AG04449 (cell line): ENCODE results near the gene C9orf78.

Experiments used
- CTCF ChIA-PET: fragments of 350-600 bp; formaldehyde crosslinking; extraction: SDS; loops from one replicate; lab custom pipeline; 2021; ENCODE audit warnings: antibody characterized with exemption; lab: Yijun Ruan, JAX
- POLR2A ChIA-PET: fragments of 400-600, 350-600 bp; formaldehyde crosslinking; extraction: SDS; loops from one replicate; lab custom pipeline; 2020; ENCODE audit warnings: antibody characterized with exemption, inconsistent platforms; lab: Yijun Ruan, JAX
- DNase-seq: peaks from one replicate; pipeline ENCODE4 v3.0.0-alpha.2; 2010; ENCODE audit warnings: low read depth, low spot score
- H3K4me3 ChIP-seq: 2 replicates; pipeline ENCODE4 v1.5.1; 2011; ENCODE audit warnings: low read depth, mild to moderate bottlenecking, control low read depth, low read length
- TF ChIP-seq, protein P1 (sequence below): IDR thresholded peaks from one replicate; pipeline ENCODE4 v1.5.1; 2011; ENCODE audit warnings: mild to moderate bottlenecking, moderate library complexity, low read length, control low read depth, inconsistent platforms; ENCODE audit not compliant: insufficient read depth; ENCODE audit errors: missing control alignments

Gene C9orf78, protein sequence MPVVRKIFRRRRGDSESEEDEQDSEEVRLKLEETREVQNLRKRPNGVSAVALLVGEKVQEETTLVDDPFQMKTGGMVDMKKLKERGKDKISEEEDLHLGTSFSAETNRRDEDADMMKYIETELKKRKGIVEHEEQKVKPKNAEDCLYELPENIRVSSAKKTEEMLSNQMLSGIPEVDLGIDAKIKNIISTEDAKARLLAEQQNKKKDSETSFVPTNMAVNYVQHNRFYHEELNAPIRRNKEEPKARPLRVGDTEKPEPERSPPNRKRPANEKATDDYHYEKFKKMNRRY

DNA sequence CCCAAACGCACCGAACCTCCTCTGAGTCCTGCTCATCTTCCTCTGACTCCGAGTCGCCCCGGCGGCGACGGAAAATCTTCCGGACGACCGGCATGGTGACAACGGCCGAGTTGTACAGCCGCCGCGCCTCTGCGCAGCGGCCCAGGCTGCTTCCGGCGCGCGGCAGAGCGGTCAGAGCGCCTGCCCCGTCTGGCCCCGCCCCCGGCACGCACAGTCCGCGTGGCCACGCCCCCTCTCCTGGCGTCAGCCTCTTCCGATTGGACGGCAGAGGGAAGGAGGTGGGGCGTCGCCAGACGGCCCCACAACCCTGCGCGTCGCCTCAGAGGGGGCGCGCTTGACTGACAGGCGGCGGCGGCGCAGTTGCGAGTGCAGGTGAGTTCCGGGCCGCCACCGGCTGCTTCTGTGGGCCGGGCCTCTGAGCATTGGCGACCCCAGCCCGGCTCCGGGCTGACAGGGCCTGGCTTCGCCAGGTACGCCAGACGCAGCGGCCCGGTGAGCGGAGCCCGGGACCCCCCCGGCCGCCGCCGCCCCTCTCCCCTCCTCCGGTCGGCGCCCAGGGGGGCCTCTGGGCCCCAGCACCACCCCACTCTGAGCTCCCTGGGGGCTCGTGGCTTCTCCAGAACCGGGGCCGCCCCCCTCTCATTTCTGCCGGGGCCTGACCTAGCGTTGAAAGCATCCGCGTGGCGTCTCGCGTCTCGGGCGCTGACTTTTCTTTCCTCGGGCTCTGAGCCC, at the start of gene C9orf78, which contains the start of gene USP20:
C9orf78 (minus strand) TSS at position 148 of the 732 bp plus-strand sequence; CDS start at position 94, 54 bp downstream.
USP20 (plus strand) TSS at position 331 of the 732 bp plus-strand sequence. CDS start 17,098 bp downstream, outside the sequence.
- ChIA-PET CTCF (interaction anchor here (1.2 to 1.7 kb wide), 2 partner anchors 51 to 108 kb away, joined by 3 to 4 read pairs; no protein-coding TSS in a partner anchor), POLR2A (interaction anchor here (1.6 kb wide), 2 partner anchors 9 to 11 kb away, joined by 3 to 4 read pairs; partner anchors contain the start of gene TOR1A)
- DNase-seq, result peak; percentile 41
- TF ChIP-seq, protein P1, sequence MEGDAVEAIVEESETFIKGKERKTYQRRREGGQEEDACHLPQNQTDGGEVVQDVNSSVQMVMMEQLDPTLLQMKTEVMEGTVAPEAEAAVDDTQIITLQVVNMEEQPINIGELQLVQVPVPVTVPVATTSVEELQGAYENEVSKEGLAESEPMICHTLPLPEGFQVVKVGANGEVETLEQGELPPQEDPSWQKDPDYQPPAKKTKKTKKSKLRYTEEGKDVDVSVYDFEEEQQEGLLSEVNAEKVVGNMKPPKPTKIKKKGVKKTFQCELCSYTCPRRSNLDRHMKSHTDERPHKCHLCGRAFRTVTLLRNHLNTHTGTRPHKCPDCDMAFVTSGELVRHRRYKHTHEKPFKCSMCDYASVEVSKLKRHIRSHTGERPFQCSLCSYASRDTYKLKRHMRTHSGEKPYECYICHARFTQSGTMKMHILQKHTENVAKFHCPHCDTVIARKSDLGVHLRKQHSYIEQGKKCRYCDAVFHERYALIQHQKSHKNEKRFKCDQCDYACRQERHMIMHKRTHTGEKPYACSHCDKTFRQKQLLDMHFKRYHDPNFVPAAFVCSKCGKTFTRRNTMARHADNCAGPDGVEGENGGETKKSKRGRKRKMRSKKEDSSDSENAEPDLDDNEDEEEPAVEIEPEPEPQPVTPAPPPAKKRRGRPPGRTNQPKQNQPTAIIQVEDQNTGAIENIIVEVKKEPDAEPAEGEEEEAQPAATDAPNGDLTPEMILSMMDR, result no peak
- H3K4me3 ChIP-seq, result peak within 1 kb of the TSS; percentile 96

DNA sequence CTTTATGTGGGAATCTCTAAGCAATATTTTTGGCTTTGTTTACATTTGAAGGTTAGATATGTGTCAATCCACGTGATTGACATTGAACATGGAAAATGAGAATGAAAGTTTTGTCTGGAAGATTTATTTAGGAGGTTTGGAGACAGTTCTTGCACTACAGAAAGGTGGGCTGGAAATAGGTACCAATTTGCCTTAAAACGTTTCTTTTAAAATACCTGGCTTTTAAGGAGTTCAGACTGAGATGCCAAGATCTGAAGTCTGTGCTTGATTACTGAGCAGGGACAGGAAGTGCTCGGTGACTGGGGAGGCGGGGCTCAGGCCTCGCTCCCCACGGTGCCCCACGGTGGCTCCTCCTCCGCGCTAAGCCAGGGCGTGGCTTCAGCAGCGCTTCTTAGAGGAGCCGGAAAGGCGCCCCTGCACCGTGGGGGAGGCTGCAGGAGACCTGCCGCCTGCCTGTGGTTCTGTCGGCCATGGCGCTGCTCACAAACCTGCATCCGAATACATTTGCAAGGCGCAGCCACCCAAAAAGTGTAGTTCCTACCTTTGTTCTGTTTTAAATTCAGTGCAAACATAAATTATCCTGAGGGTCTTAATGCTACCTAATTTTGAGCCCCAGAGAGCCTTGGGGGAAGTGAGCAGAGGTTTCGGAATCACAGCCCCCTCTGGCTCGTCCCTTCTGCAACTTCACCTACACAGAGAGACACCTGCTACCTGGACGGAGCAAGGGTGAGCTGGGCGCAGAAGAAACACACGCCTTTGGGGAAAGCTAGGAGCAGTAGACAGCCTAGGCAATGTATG, 49.3 kb upstream of the C9orf78 start:
- H3K4me3 ChIP-seq, result peak overlapping the region; percentile 36
- TF ChIP-seq, protein P1, result no peak
- ChIA-PET POLR2A (interaction anchor here (0.6 to 1.6 kb wide), 2 partner anchors 158 to 237 kb away, joined by 3 to 9 read pairs; partner anchors contain the start of gene FNBP1), CTCF (interaction anchor here (0.7 to 4.6 kb wide), 23 partner anchors 8 to 358 kb away, joined by 3 to 44 read pairs (median 4); partner anchors contain the start of genes FNBP1 and GPR107)
- no peak for DNase-seq

DNA sequence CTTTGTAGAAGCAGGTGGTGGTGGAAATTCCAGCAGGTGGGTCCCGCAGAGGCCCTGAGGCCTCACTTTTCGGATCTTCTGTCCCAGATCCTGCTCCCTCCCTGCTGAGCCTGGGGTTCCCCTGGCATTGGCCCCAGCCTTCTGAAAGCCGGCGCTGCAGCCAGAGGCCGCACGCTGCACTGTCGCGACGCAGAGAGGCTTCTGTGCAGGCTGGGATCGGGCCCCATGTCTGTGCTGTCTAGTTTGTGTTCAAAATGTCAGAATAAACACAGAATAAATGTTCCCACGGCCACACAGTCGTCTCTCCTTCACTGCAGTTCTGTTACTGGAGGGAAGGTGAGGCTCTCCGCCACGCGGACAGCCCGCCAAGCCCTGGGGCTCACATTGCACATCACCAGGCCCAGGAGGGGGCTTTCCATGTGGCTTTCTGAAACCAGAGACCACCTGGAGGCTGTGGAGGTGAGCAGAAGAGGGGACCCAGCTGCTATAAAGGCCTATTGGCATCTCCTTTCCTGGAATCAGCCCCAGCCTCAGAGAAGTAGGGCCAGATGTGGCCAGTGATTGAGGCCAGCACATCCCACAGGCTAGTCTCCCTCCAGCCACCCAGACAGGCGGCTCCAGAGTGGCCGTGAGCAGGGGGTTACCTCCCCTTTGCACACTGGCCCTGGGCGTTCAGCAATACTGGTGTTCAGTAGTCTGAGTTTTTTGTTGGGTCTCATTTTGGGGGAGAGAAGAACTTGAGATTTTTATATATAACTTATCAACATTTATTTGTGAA, 46.7 kb upstream of the C9orf78 start:
- ChIA-PET POLR2A (no interaction called here), CTCF (interaction anchor here (1.1 kb wide), 1 partner anchor 17 kb away, joined by 4 read pairs; no protein-coding TSS in a partner anchor)
- H3K4me3 ChIP-seq, result no peak overlapping the region
- TF ChIP-seq, protein P1, result no peak
- DNase-seq, result no peak

DNA sequence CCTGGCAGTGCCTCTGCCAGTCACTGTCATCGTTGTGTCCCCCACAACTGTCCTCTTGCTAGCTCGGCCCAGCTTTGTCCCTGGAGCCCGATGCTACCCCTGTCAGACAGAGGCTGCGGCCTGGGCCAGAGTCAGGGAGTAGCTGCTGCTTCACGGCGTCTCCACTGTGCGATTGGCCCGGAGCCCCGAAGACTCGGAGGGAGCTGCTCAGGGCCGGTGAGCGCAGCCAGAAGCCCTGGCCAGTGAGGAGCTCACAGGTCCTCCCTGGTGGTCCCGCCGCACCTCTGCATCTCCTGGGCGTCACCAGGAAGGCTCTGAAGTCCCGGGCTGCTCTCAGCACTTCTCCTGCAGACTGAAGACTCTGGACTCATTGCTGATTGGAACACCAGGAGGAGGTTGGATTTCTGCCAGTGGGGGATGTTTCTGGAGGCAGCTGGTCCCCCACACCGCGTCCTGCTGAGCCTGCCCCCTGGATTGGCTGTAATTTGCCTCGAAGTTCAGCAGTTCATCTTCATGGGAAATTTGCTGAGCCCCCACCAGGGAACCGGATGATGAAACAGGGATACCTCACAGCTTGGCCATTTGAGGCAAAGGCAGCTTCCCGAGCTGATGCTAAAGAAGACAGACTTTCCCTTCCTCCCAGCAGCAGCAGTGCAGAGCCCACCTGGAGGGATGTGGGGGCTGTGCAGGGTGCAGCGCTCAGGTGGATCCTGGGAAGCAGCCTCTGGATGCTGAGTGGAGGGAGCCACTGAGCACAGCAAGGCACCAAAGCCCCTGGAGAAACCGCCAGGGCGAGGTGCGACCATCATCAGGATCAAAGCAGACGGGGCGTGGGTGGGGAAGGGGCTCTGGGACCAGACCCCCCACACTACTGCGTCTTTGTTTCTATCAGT, 45.8 kb upstream of the C9orf78 start:
- TF ChIP-seq, protein P1, result no peak
- DNase-seq, result no peak
- no peak overlapping the region for H3K4me3 ChIP-seq
- CTCF ChIA-PET, result interaction anchor here (0.6 to 1.2 kb wide), 2 partner anchors 12 to 174 kb away, joined by 3 read pairs; no protein-coding TSS in a partner anchor
- POLR2A ChIA-PET, result no interaction called here
